ENCODE data around the gene RFX4. TPM values are rescaled to one million over a fixed set of nuclear protein-coding genes. Genes with fewer than 3 reads are reported as not detected.

The RFX4 gene
- total RNA-seq, 2 donors from 2014 or later = 10.6 TPM; not detected in 1

- DNase-seq (ENCODE audit: low spot score) = no peak
- no peak for TF ChIP-seq POLR2AphosphoS5 (IDR thresholded peaks at IDR 0.05)
- TF ChIP-seq CTCF (IDR thresholded peaks at IDR 0.05) = no peak
- TF ChIP-seq POLR2A (IDR thresholded peaks at IDR 0.05) = no peak
- intact Hi-C loops (cut with DNase I) = no loop called here
- WGBS = 3% methylated on average over 41 of the region's 52 CpGs
- Histone ChIP-seq H3K9me3 (no peaks in the 10 kb centered on the region), H3K4me1 (replicated peaks) (peaks cover 4% of the 10 kb centered on the region), H3K27me3 (replicated peaks; ENCODE audit: insufficient read depth) (peaks cover 63% of the 10 kb centered on the region), H3K4me3 (peak overlapping the region in 1 of 2 donors; percentile 13), H3K36me3 (no peaks in the 10 kb centered on the region), H3K27ac (no peak overlapping the region)
Measured at GRCh38 chr12:106581543-106582248, 1.1 kb upstream of the RFX4 start.

- intact Hi-C loops (cut with DNase I) = no loop called here
- Histone ChIP-seq H3K27ac (no peak overlapping the region), H3K4me1 (replicated peaks) (peaks cover 4% of the 10 kb centered on the region), H3K27me3 (replicated peaks; ENCODE audit: insufficient read depth) (peaks cover 66% of the 10 kb centered on the region), H3K4me3 (no peak overlapping the region), H3K9me3 (no peaks in the 10 kb centered on the region), H3K36me3 (no peaks in the 10 kb centered on the region)
- WGBS = 4% methylated on average over 16 of the region's 16 CpGs
- TF ChIP-seq POLR2AphosphoS5 (IDR thresholded peaks at IDR 0.05) (no peak), POLR2A (IDR thresholded peaks at IDR 0.05) (no peak), CTCF (IDR thresholded peaks at IDR 0.05) (no peak)
- DNase-seq (ENCODE audit: low spot score) = no peak
Measured at GRCh38 chr12:106582249-106582591, 584 bp upstream of the RFX4 start.

GRCh38 chr12:106583242-106584103, 669 bp downstream of the RFX4 start:
- H3K27me3 ChIP-seq (replicated peaks; ENCODE audit: insufficient read depth) = peaks cover 73% of the 10 kb centered on the region
- TF ChIP-seq POLR2AphosphoS5 (IDR thresholded peaks at IDR 0.05) (no peak), CTCF (IDR thresholded peaks at IDR 0.05) (no peak), POLR2A (IDR thresholded peaks at IDR 0.05) (no peak)
- 2% methylated on average over 43 of the region's 60 CpGs for WGBS
- H3K9me3 ChIP-seq = no peaks in the 10 kb centered on the region
- no peaks in the 10 kb centered on the region for H3K36me3 ChIP-seq
- peak overlapping the region in 1 of 2 donors; percentile 16 for H3K4me3 ChIP-seq
- H3K4me1 ChIP-seq (replicated peaks) = peaks cover 4% of the 10 kb centered on the region
- H3K27ac ChIP-seq = no peak overlapping the region
- intact Hi-C loops (cut with DNase I) = no loop called here
- DNase-seq (ENCODE audit: low spot score) = no peak

DNA sequence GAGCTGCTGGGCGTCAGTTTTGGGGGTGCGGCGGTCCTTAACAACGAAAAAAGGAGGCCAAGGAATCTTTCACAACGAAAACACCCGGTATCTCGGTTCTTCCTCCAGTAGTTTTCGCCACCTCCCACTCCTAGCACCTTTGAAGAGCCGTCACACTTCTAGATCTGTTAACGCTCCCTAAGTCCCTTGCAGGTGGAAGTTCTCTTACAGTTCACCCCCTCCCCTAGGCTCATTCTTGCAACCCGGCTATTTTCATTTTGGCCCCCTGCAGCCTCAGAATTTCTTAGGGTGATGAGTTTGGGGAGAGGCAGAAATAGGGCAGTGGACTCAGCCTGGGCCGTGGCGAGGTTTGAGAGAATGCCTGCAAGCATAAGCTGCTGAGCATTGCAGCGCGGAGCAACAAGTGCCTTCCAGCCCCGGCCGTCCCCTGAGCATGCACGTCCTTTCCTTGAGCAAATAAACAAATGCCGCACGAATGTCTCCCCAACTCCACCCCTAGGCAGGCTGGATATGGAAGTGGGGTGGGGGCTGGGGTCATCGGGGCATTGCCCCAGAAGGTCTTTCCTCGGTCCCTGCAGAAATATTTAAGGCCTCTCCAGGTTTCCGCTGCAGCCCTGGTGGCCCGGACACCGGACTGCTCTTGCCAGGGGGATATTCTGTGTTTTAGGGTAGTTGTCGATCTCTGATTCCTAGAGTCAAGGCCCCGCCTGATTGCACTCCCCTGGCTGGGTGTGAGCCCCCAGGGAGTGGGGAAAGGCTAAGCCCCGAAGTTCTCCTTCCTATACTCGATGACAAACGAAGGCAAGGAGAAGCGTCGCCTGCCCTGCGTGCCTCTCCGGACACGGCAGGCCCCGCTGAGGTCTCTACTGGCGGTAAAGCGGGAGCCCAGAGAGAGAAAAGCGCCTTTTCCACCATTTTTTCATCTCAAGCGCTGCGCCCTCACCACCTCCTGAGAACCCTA, 1.6 kb downstream of the RFX4 start:
- Histone ChIP-seq H3K4me1 (replicated peaks) (peaks cover 4% of the 10 kb centered on the region), H3K9me3 (no peaks in the 10 kb centered on the region), H3K27me3 (replicated peaks; ENCODE audit: insufficient read depth) (peaks cover 71% of the 10 kb centered on the region), H3K27ac (no peak overlapping the region), H3K4me3 (no peak overlapping the region), H3K36me3 (no peaks in the 10 kb centered on the region)
- 9% methylated on average over 37 of the region's 41 CpGs for WGBS
- TF ChIP-seq POLR2AphosphoS5 (IDR thresholded peaks at IDR 0.05) (no peak), CTCF (IDR thresholded peaks at IDR 0.05) (no peak), POLR2A (IDR thresholded peaks at IDR 0.05) (no peak)
- DNase-seq (ENCODE audit: low spot score) = no peak
- intact Hi-C loops (cut with DNase I) = no loop called here
